Activated CD4-positive, alpha-beta T cell treated with anti-CD3 and anti-CD28 coated beads, Interleukin-2, Interleukin-6, amounts not matched to agents 100 ng/mL and 50 ng/mL, durations not matched to agents 16 hours and 8 hours (primary cell): ENCODE data around the gene ZNF778.
"Not testable (repeated sequence)": the region's sequence is repeated elsewhere in the genome, so short reads cannot be mapped to it uniquely, and the experiment has no call there.

Source experiments
- DNase-seq: peaks from one replicate; pipeline ENCODE4 v3.0.0-alpha.2; 2020

The ZNF778 gene

GRCh38 chr16:89257757-89258465, 40.4 kb downstream of the ZNF778 start:
- DNase-seq: no peak

- DNase-seq: not testable (repeated sequence)
Measured at GRCh38 chr16:89259901-89260300, 42.4 kb downstream of the ZNF778 start.

GRCh38 chr16:89261691-89262563, 44.4 kb downstream of the ZNF778 start:
- DNase-seq: no peak

GRCh38 chr16:89264800-89265550, 47.5 kb downstream of the ZNF778 start:
- no peak for DNase-seq

- no peak for DNase-seq
Measured at GRCh38 chr16:89265647-89266046, 48.1 kb downstream of the ZNF778 start.

- no peak for DNase-seq
Measured at GRCh38 chr16:89266521-89267134, 49.1 kb downstream of the ZNF778 start.

GRCh38 chr16:89267746-89268145, 50.2 kb downstream of the ZNF778 start:
- not testable (repeated sequence) for DNase-seq

- no peak for DNase-seq
Measured at GRCh38 chr16:89268585-89268984, 51.1 kb downstream of the ZNF778 start.

- DNase-seq: no peak
Measured at GRCh38 chr16:89268987-89269735, 51.7 kb downstream of the ZNF778 start.

GRCh38 chr16:89269805-89270665, 52.5 kb downstream of the ZNF778 start:
- no peak for DNase-seq

GRCh38 chr16:89270666-89271345, 53.3 kb downstream of the ZNF778 start:
- no peak for DNase-seq

GRCh38 chr16:89272631-89273030, 55.1 kb downstream of the ZNF778 start:
- DNase-seq: no peak

- DNase-seq: no peak
Measured at GRCh38 chr16:89273741-89274472, 56.4 kb downstream of the ZNF778 start.

- DNase-seq: no peak
Measured at GRCh38 chr16:89274561-89275283, 57.2 kb downstream of the ZNF778 start.

- DNase-seq: no peak
Measured at GRCh38 chr16:89275284-89275584, 57.7 kb downstream of the ZNF778 start.

GRCh38 chr16:89275837-89276720, 58.6 kb downstream of the ZNF778 start:
- no peak for DNase-seq

- no peak for DNase-seq
Measured at GRCh38 chr16:89277049-89277448, 59.5 kb downstream of the ZNF778 start.

GRCh38 chr16:89277641-89278341, 60.3 kb downstream of the ZNF778 start:
- DNase-seq: no peak
